AG10803 (cell line): ENCODE results near the gene BCR.

ENCODE experiments used
- DNase-seq: peaks from one replicate; pipeline ENCODE4 v3.0.0; 2010; ENCODE audit warnings: low read depth
- H3K4me3 ChIP-seq: 2 replicates; pipeline ENCODE4 v1.5.1; 2011; ENCODE audit warnings: mild to moderate bottlenecking, low read length, control low read depth
- CTCF ChIP-seq: conservative IDR thresholded peaks from 2 replicates; pipeline ENCODE4 v1.5.1; 2011; ENCODE audit warnings: mild to moderate bottlenecking, low read length, control low read depth, inconsistent platforms

The BCR gene

GRCh38 chr22:23264610-23265367 is 84.5 kb downstream of the BCR start:
- DNase-seq: no peak
- H3K4me3 ChIP-seq: no peak overlapping the region
- no peak for TF ChIP-seq CTCF

- no peak for TF ChIP-seq CTCF
- H3K4me3 ChIP-seq: no peak overlapping the region
- no peak for DNase-seq
These were observed 85.0 kb downstream of the BCR start for GRCh38 chr22:23265368-23265700.

- no peak for TF ChIP-seq CTCF
These were observed 86.5 kb downstream of the BCR start for GRCh38 chr22:23266780-23267179.

GRCh38 chr22:23267226-23268043 is 87.1 kb downstream of the BCR start:
- DNase-seq: no peak
- TF ChIP-seq CTCF: no peak
- no peak overlapping the region for H3K4me3 ChIP-seq

More at GRCh38 chr22:23266780-23267179, 86.5 kb downstream of the BCR start:
- no peak for DNase-seq
- H3K4me3 ChIP-seq: no peak overlapping the region

- no peak for DNase-seq
- TF ChIP-seq CTCF: no peak
- no peak overlapping the region for H3K4me3 ChIP-seq
These were observed 87.9 kb downstream of the BCR start for GRCh38 chr22:23268139-23268712.

- no peak for TF ChIP-seq CTCF
- no peak for DNase-seq
- H3K4me3 ChIP-seq: no peak overlapping the region
These were observed 88.6 kb downstream of the BCR start for GRCh38 chr22:23268877-23269276.
